HepG2 (cell line): ENCODE data around the gene DOCK2. TPM values are rescaled to one million over a fixed set of nuclear protein-coding genes. Genes with fewer than 3 reads are reported as not detected.

Source experiments
- ATAC-seq: fragments of 200-7000 bp; cut with Tn5 transposase; 3 replicates; pipeline ENCODE4 v1.9.1; 2020; ENCODE audit warnings: mild to moderate bottlenecking, moderate library complexity
- BruUV-seq: library from RNA; stranded (reverse); fragments of 400-500 nt; replicated peaks from 2 replicates; lab custom pipeline; 2021; lab: Mats Ljungman, UMichigan
- CTCF ChIA-PET: fragments of 300-600 bp; formaldehyde crosslinking; extraction: SDS; loops from one replicate; lab custom pipeline; 2021; ENCODE audit warnings: low total read pairs, inconsistent platforms, low intra/inter-chr PET ratio; lab: Yijun Ruan, JAX
- POLR2A ChIA-PET: fragments of 350-600 bp; sonication (Branson Sonifier 250); formaldehyde crosslinking; loops from one replicate; lab custom pipeline; 2020; ENCODE audit warnings: antibody characterized with exemption, inconsistent platforms; lab: Yijun Ruan, JAX
- DNase-seq: peaks from one replicate; pipeline ENCODE4 v3.0.0-alpha.2; 2015; ENCODE audit warnings: low spot score
- FAIRE-seq: peaks from 3 replicates; lab custom pipeline; 2011; peaks lifted over from hg19 to GRCh38; lab: Jason Lieb, UNC
- H2AFZ ChIP-seq: one replicate; pipeline ENCODE4 v1.6.1; 2011; ENCODE audit warnings: low read length, inconsistent platforms
- H3K27ac ChIP-seq: fragments of 300-600 bp; 3 replicates; pipeline ENCODE4 v1.8.0; 2011; ENCODE audit warnings: mixed run types, mild to moderate bottlenecking, mixed read lengths, low read length, inconsistent platforms; ENCODE audit not compliant: insufficient read depth; ENCODE audit errors: extremely low read length
- H3K27me3 ChIP-seq, 2 experiments: fragments of 200-600 bp in 1 of 2; 2 replicates in 1 of 2; 3 replicates in 1 of 2; pipeline versions ENCODE4 v1.6.0 to v1.8.0; 2011; ENCODE audit warnings: low read length in 2 of 2, mild to moderate bottlenecking in 2 of 2, moderate library complexity in 2 of 2, inconsistent platforms in 1 of 2; ENCODE audit not compliant: insufficient read depth in 2 of 2, control insufficient read depth in 1 of 2
- H3K36me3 ChIP-seq, 2 experiments: fragments of 200-600 bp in 1 of 2; replicated peaks in 1 of 2; 2 replicates in 1 of 2; 3 replicates in 1 of 2; pipeline versions ENCODE4 v1.5.1 to v1.8.0; 2011; ENCODE audit warnings: low read length in 2 of 2, inconsistent platforms in 1 of 2; ENCODE audit not compliant: insufficient read depth in 2 of 2, control insufficient read depth in 1 of 2
- H3K4me1 ChIP-seq: 2 replicates; pipeline ENCODE4 v1.5.1; 2012; ENCODE audit warnings: low read length, inconsistent platforms; ENCODE audit not compliant: insufficient read depth
- H3K4me2 ChIP-seq: 2 replicates; pipeline ENCODE4 v1.6.0; 2011; ENCODE audit warnings: low read depth, low read length, inconsistent platforms
- H3K4me3 ChIP-seq, 3 experiments: fragments of 200-600 bp in 1 of 3; sonication (generic), shearing (Covaris generic) in 1 of 3; replicated peaks in 1 of 3; 2 replicates each; pipeline ENCODE4 v1.5.1; 2011 to 2016; ENCODE audit warnings: low read length in 3 of 3, inconsistent platforms in 2 of 3, low read depth in 2 of 3, mild to moderate bottlenecking in 2 of 3, control low read depth in 1 of 3, mixed read lengths in 1 of 3; ENCODE audit not compliant: insufficient read depth in 1 of 3
- H3K79me2 ChIP-seq: one replicate; pipeline ENCODE4 v1.6.1; 2011; ENCODE audit warnings: low read length, inconsistent platforms; ENCODE audit not compliant: insufficient read depth
- H3K9ac ChIP-seq: 2 replicates; pipeline ENCODE4 v1.6.0; 2011; ENCODE audit warnings: mild to moderate bottlenecking, low read depth, low read length, inconsistent platforms; ENCODE audit not compliant: insufficient read depth
- H3K9me3 ChIP-seq: 2 replicates; pipeline ENCODE4 v1.5.1; 2012; ENCODE audit warnings: mild to moderate bottlenecking, low read length
- H4K20me1 ChIP-seq: 2 replicates; pipeline ENCODE4 v1.6.0; 2011; ENCODE audit warnings: inconsistent platforms, mild to moderate bottlenecking, low read length, moderate library complexity; ENCODE audit not compliant: insufficient read depth
- ETV5 ChIP-seq: IDR thresholded peaks from 2 replicates; pipeline ENCODE4 v1.6.1; 2018; ENCODE audit warnings: missing biosample characterization, missing genetic modification reagents, inconsistent platforms, borderline replicate concordance
- GLI4 ChIP-seq: sonication (generic); formaldehyde crosslinking; IDR thresholded peaks from 2 replicates; pipeline ENCODE4 v1.5.1; 2020; ENCODE audit warnings: missing genetic modification reagents, mild to moderate bottlenecking, moderate library complexity, borderline replicate concordance
- IKZF1 ChIP-seq: fragments of 450-650 bp; IDR thresholded peaks from 2 replicates; pipeline ENCODE4 v1.7.1; 2016
- PHF20 ChIP-seq: sonication (generic); formaldehyde crosslinking; IDR thresholded peaks from 2 replicates; pipeline ENCODE4 v1.5.0; 2020; ENCODE audit warnings: mild to moderate bottlenecking, missing genetic modification reagents
- SIX1 ChIP-seq: sonication (generic); formaldehyde crosslinking; IDR thresholded peaks from 2 replicates; pipeline ENCODE4 v1.4.0; 2020; ENCODE audit warnings: missing genetic modification reagents, borderline replicate concordance
- SRY ChIP-seq: sonication (generic); formaldehyde crosslinking; IDR thresholded peaks from 2 replicates; pipeline ENCODE4 v1.8.0; 2022; ENCODE audit warnings: mild to moderate bottlenecking, missing genetic modification reagents
- ZFP90 ChIP-seq: sonication (generic); formaldehyde crosslinking; IDR thresholded peaks from 2 replicates; pipeline ENCODE4 v1.8.0; 2022; ENCODE audit warnings: missing genetic modification reagents, mild to moderate bottlenecking, inconsistent platforms, borderline replicate concordance
- ZNF10 ChIP-seq: sonication (generic); formaldehyde crosslinking; IDR thresholded peaks from 2 replicates; pipeline ENCODE4 v1.4.0; 2020; ENCODE audit warnings: mild to moderate bottlenecking, low read depth, missing genetic modification reagents, borderline replicate concordance
- ZNF672 ChIP-seq: sonication (generic); formaldehyde crosslinking; IDR thresholded peaks from 2 replicates; pipeline ENCODE4 v1.8.1; 2022; ENCODE audit warnings: missing genetic modification reagents
- WGBS: methylation state at CpG from one replicate; pipeline ENCODE4 v1.1.6; 2017; ENCODE audit warnings: low lambda C conversion rate; 5-methylcytosine and 5-hydroxymethylcytosine counted together
- in situ Hi-C: cut with HindIII; loops from 2 replicates; pipeline ENCODE4 v1.10.0; 2017; ENCODE audit warnings: low pct_unique_long_range_greater_than_20kb; ENCODE audit not compliant: extremely low pct_ligation_motif_present
- intact Hi-C: fragments of 100-400 bp; cut with micrococcal nuclease; formaldehyde crosslinking; loops from one replicate; pipeline ENCODE4 v1.10.0; 2022; ENCODE audit not compliant: unreplicated experiment
- polyA plus RNA-seq, 8 experiments: library from polyadenylated mRNA; depleted of rRNA in 3 of 8; stranded (reverse) in 7 of 8; unstranded in 1 of 8; fragments of >200 nt; fragmentation: Illumina TruSeq in 4 of 8; extraction: Trizol in 4 of 8; gene quantifications; 2 replicates each; pipeline versions ENCODE4 v1.2.1 to v1.2.3, GENCODE V29; 2011 to 2016; ENCODE audit warnings: low read depth in 4 of 8, missing spikeins in 1 of 8, mixed read lengths in 1 of 8; ENCODE audit not compliant: insufficient read depth in 1 of 8
- total RNA-seq, 5 experiments: library from RNA; depleted of rRNA; stranded (reverse); fragments of >200 nt; fragmentation: Illumina TruSeq; extraction: Trizol; gene quantifications; 2 replicates each; pipeline ENCODE4 v1.2.3, GENCODE V29; 2016; ENCODE audit warnings: low read depth in 1 of 5
- TF ChIP-seq, protein P1 (sequence below): sonication (generic); formaldehyde crosslinking; IDR thresholded peaks from 2 replicates; pipeline ENCODE4 v1.4.0; 2020; ENCODE audit warnings: mild to moderate bottlenecking, missing genetic modification reagents
- TF ChIP-seq, protein P2 (sequence below): sonication (generic); formaldehyde crosslinking; IDR thresholded peaks from 2 replicates; pipeline ENCODE4 v1.4.0; 2020; ENCODE audit warnings: mild to moderate bottlenecking, missing genetic modification reagents
- TF ChIP-seq, protein P3 (sequence below): sonication (generic); formaldehyde crosslinking; IDR thresholded peaks from 2 replicates; pipeline ENCODE4 v1.8.1; 2023; ENCODE audit warnings: missing genetic modification reagents, mild to moderate bottlenecking, borderline replicate concordance
- TF ChIP-seq, protein P4 (sequence below): sonication (generic); formaldehyde crosslinking; IDR thresholded peaks from 2 replicates; pipeline ENCODE4; 2020; ENCODE audit warnings: missing genetic modification reagents, mild to moderate bottlenecking, borderline replicate concordance
- TF ChIP-seq, protein P5 (sequence below): sonication (generic); formaldehyde crosslinking; IDR thresholded peaks from 2 replicates; pipeline ENCODE4 v1.4.0; 2020; ENCODE audit warnings: missing genetic modification reagents, low read depth, mild to moderate bottlenecking, borderline replicate concordance

The DOCK2 gene
- total and polyA plus RNA-seq, 2 of the 13 experiments (the other 11 are each of a cell fraction or from before 2014, with no cell fraction given) = not detected

DNA sequence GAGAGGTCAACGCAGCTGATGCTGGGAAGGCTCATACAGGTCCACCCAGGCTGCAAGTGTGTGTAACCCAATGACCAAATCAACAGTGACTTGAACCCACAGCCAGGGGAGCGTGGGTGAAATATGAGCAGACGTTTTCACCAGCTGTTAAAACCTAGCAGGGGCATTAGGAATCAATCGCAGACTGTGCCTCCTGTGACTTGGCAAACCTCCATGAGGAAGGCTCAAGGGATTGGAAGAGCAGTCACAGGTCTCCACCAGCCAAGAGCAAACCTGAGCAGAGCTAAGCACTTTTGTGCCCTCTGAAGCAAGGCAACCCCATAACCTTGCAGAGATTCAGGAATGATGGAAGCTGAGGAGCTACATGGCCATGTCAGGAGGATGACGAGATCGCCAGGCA is 317.7 kb downstream of the DOCK2 start (continued):
- TF ChIP-seq, protein P1, sequence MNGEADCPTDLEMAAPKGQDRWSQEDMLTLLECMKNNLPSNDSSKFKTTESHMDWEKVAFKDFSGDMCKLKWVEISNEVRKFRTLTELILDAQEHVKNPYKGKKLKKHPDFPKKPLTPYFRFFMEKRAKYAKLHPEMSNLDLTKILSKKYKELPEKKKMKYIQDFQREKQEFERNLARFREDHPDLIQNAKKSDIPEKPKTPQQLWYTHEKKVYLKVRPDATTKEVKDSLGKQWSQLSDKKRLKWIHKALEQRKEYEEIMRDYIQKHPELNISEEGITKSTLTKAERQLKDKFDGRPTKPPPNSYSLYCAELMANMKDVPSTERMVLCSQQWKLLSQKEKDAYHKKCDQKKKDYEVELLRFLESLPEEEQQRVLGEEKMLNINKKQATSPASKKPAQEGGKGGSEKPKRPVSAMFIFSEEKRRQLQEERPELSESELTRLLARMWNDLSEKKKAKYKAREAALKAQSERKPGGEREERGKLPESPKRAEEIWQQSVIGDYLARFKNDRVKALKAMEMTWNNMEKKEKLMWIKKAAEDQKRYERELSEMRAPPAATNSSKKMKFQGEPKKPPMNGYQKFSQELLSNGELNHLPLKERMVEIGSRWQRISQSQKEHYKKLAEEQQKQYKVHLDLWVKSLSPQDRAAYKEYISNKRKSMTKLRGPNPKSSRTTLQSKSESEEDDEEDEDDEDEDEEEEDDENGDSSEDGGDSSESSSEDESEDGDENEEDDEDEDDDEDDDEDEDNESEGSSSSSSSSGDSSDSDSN (CRISPR knock-in tag) = no peak
- TF ChIP-seq ZNF10 (CRISPR knock-in tag) (no peak), ZFP90 (CRISPR knock-in tag) (no peak), SRY (CRISPR knock-in tag) (no peak), IKZF1 (no peak), ZNF672 (CRISPR knock-in tag) (no peak), PHF20 (CRISPR knock-in tag) (no peak)
- TF ChIP-seq, protein P2, sequence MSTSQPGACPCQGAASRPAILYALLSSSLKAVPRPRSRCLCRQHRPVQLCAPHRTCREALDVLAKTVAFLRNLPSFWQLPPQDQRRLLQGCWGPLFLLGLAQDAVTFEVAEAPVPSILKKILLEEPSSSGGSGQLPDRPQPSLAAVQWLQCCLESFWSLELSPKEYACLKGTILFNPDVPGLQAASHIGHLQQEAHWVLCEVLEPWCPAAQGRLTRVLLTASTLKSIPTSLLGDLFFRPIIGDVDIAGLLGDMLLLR = no peak
- TF ChIP-seq, protein P3, sequence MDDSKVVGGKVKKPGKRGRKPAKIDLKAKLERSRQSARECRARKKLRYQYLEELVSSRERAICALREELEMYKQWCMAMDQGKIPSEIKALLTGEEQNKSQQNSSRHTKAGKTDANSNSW (CRISPR knock-in tag) = no peak

DNA sequence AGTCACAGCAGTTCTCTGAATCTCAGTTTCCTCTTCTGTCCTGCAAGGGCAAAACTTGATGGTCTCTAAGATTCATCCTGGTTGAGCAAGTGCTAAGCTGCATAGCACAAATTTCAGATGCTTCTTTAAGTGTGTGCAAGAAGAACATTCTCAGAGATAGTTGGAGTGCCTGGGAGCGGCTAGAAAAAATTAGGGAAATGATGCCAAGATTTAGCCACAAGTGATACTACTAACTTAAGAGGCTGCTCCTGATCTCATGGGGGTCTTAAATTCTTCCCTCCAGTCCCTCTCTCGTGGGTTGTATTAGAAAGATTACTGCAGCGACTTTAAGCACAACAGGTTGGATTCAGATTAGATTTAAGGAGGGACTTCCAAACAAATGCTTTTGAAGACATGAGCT is 319.1 kb downstream of the DOCK2 start:
- FAIRE-seq (no peak), DNase-seq (no peak), ATAC-seq (no peak)
- H3K4me3 ChIP-seq = no peak overlapping the region
- no peaks in the 10 kb centered on the region for H3K79me2 ChIP-seq
- H4K20me1 ChIP-seq = no peaks in the 10 kb centered on the region
- no peaks in the 10 kb centered on the region for H3K27me3 ChIP-seq
- BruUV-seq = no TSS peak
- in situ Hi-C loops (no loop called here), intact Hi-C loops (no loop called here)
- H2AFZ ChIP-seq = no peak overlapping the region
- 4% methylated on average over 3 of the region's 3 CpGs for WGBS
- H3K36me3 ChIP-seq = no peaks in the 10 kb centered on the region
- POLR2A ChIA-PET = no interaction called here
- H3K27ac ChIP-seq = no peak overlapping the region
- H3K4me2 ChIP-seq = no peak overlapping the region
- no peaks in the 10 kb centered on the region for H3K9me3 ChIP-seq
- CTCF ChIA-PET = no interaction called here
- H3K4me1 ChIP-seq = no peaks in the 10 kb centered on the region
- H3K9ac ChIP-seq = no peak overlapping the region
- TF ChIP-seq, protein P4, sequence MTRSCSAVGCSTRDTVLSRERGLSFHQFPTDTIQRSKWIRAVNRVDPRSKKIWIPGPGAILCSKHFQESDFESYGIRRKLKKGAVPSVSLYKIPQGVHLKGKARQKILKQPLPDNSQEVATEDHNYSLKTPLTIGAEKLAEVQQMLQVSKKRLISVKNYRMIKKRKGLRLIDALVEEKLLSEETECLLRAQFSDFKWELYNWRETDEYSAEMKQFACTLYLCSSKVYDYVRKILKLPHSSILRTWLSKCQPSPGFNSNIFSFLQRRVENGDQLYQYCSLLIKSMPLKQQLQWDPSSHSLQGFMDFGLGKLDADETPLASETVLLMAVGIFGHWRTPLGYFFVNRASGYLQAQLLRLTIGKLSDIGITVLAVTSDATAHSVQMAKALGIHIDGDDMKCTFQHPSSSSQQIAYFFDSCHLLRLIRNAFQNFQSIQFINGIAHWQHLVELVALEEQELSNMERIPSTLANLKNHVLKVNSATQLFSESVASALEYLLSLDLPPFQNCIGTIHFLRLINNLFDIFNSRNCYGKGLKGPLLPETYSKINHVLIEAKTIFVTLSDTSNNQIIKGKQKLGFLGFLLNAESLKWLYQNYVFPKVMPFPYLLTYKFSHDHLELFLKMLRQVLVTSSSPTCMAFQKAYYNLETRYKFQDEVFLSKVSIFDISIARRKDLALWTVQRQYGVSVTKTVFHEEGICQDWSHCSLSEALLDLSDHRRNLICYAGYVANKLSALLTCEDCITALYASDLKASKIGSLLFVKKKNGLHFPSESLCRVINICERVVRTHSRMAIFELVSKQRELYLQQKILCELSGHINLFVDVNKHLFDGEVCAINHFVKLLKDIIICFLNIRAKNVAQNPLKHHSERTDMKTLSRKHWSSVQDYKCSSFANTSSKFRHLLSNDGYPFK (CRISPR knock-in tag) = no peak
- TF ChIP-seq GLI4 (CRISPR knock-in tag) (no peak), SIX1 (no peak), ETV5 (no peak)
- TF ChIP-seq, protein P5, sequence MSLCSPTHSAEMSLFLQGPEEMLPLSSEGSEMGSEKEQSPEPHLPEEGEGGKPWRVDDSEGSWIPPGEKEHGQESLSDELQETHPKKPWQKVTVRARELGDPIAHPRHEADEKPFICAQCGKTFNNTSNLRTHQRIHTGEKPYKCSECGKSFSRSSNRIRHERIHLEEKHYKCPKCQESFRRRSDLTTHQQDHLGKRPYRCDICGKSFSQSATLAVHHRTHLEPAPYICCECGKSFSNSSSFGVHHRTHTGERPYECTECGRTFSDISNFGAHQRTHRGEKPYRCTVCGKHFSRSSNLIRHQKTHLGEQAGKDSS = no peak
